GM11168 (cell line): ENCODE measurements around the gene SHANK3.

Experiments
- in situ Hi-C: fragments of 300-500 bp; cut with MboI; formaldehyde crosslinking; loops from one replicate; pipeline ENCODE4 v1.12.0; 2022; ENCODE audit warnings: low sequenced_read_pairs; ENCODE audit not compliant: unreplicated experiment

SHANK3 gene

DNA sequence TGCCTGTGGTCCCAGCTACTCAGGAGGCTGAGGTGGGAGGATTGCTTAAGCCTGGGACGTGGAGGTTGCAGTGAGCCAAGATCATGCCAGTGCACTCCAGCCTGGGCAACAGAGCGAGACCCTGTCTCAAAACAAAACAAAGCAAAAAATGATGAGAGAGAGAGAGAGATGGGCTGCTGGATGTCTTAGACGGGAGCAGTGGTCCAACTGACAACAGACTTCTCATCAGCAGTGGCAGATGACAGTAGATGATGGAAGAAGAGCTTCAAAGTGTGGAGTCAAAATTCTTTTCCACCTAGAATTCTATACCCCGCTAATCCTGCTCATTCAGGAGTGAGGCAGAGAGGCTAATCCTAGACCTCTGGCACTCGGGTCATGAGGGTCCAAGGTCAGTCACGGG is 36.4 kb downstream of the SHANK3 start:
- in situ Hi-C loops, result no loop called here

DNA sequence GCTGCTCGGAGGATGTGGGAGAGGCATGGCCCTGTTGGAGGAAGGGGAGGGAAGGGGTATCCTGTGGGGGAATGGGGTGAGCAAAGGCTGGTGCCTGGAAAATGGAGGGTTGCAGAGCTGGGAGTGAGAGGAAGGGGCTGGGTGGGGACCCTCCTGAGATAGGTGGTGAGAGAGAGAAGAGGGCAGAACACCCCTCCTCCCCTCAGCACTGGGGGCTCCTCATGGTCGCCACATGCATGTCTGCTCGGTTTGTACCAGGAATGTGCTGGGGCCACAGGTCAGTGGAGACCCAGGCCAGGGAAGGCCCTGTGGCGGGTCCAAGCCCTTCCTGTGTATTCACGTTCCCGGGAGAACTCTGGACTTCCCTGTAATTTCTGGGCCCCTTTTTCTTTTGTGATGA is 37.6 kb downstream of the SHANK3 start:
- in situ Hi-C loops, result no loop called here

DNA sequence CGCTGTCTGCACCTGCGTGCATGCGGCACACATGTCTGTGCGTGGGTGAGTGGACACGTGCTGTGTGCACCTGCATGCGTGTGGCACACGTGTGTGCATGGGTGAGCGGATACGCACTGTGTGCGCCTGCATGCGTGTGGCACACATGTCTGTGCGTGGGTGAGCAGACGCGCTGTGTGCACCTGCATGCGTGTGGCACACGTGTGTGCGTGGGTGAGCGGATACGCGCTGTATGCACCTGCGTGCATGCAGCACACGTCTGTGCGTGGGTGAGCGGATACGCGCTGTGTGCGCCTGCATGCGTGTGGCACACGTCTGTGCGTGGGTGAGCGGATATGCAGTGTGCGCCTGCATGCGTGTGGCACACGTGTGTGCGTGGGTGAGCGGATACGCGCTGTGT is 38.3 kb downstream of the SHANK3 start:
- in situ Hi-C loops, result no loop called here

- in situ Hi-C loops, result no loop called here
Measured at GRCh38 chr22:50711446-50712340, 39.1 kb downstream of the SHANK3 start.

- in situ Hi-C loops, result no loop called here
Measured at GRCh38 chr22:50712341-50713007, 39.9 kb downstream of the SHANK3 start.

DNA sequence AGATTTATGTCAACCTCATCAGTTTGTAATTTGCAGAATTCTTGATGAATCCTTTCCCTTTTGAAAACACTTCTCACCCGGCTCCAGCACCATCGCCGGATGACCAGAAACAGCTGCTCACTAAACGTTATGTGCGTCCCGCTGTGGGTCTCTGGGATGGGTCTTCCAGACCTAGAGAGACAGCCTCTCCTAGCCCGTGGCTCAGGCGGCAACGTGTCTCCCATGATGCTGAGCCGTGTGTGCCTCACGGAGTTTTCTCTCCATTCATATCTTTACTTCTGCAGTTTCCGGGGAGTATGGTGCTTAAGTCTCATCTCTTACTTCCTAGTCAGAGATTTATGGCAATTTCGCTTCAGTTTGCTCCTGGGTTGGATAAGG is 40.4 kb downstream of the SHANK3 start:
- in situ Hi-C loops, result no loop called here

- in situ Hi-C loops, result no loop called here
Measured at GRCh38 chr22:50713571-50714056, 41.0 kb downstream of the SHANK3 start.

GRCh38 chr22:50714150-50714549 is 41.5 kb downstream of the SHANK3 start:
- in situ Hi-C loops, result no loop called here

- in situ Hi-C loops, result no loop called here
Measured at GRCh38 chr22:50714631-50715179, 42.1 kb downstream of the SHANK3 start.

- in situ Hi-C loops, result no loop called here
Measured at GRCh38 chr22:50715250-50715649, 42.6 kb downstream of the SHANK3 start.

- in situ Hi-C loops, result no loop called here
Measured at GRCh38 chr22:50715776-50716175, 43.2 kb downstream of the SHANK3 start.

DNA sequence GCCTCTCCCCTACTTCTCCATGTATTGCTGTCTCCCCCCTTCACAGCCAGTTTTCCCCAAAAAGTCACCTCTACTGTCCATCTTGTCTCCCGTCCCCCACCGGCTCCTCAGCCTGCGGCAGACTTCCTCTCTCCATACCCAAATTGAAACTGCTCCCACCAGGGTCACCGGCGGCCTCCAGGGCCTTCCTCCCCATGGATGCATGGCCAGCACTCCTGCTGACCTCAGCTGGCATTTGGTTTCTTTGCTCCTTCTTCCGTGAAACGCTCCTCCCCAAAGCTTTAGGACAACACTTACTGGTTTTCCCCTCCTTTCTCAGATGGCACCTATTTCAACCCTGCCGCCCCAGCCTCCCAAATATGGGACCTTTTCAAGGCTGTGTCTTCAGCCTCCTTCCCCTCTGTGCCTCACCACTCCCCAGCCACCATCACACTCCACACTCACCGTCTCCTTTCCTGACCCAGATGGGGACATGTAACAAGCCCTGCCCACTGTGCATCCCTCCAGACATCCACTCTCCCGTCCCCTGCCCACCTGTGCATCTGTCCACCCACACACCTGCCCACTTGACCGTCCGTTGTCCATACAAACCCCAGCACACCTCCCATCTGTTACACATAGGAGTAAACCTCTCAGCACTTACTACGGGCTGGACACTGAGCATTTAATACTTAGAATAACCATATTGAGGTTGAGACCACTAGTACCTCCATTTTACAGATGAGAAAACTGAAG is 43.8 kb downstream of the SHANK3 start:
- in situ Hi-C loops, result no loop called here

DNA sequence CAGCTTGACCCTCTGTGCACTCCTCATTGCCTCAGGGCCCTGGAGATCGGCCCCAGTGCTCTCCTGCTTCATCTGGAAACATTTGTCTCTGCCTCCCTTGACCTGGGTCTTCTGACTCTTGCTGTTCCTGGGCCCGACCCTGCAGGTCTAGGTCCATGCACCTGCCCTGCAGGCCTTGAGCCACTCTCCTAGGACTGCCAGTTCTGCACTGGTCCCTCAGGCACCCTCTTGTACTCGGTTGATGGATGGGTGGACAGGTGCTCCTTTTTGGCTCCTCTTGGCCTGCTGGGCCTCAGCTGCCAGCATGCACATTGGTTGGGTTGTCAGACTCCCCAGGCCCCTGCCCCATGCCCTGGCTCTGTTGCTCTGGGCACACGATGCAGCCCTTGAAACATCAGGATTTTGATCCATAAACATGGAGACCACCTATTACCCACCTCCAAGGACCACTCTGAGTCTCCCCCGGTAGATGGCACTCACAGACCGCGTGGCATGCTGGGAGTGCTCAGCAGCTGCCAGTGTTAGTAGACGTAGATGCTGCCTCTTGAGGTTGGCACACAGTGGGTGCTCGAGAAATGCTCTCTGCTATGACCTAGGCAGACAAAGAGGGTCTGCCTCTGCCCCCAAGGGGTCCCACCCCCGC is 45.2 kb downstream of the SHANK3 start:
- in situ Hi-C loops, result no loop called here

DNA sequence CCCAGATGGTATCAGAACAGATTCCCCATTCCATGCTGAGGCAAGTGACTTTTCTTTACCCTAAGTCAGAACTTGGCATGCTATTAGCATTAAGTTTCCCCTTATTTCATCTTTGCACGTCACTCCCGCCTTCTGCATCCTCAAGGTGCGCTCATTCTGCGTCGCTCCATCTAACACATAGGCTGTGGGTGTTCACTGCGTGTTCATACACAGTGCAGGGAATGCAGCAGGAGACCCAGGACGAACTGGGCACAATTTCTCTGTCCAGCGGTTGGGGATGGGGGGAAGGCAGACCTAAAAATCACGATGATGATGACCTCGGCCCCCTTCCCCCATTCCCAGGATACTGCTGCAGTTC is 45.7 kb downstream of the SHANK3 start:
- in situ Hi-C loops, result no loop called here

DNA sequence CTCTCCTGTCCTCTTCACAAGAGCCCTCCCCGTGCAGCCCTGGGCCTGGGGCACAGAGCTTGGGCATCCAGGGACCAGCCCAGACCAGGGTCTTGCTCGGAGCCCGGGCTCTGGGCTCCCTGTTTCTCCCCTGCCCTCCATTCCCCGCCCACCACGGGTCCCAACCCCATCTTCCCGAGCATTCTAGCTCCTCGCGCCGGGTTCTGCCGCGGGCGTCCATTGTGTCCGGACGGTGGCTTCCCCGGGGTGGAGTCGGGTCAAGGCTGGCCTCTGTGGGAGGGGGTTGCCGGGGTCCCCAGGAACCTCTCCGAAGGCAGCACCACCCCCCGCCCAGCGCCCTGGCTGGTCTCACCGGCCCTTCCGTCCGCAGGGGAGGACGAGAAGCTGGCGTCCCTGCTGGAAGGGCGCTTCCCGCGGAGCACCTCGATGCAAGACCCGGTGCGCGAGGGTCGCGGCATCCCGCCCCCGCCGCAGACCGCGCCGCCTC is 47.2 kb downstream of the SHANK3 start:
- in situ Hi-C loops, result no loop called here

DNA sequence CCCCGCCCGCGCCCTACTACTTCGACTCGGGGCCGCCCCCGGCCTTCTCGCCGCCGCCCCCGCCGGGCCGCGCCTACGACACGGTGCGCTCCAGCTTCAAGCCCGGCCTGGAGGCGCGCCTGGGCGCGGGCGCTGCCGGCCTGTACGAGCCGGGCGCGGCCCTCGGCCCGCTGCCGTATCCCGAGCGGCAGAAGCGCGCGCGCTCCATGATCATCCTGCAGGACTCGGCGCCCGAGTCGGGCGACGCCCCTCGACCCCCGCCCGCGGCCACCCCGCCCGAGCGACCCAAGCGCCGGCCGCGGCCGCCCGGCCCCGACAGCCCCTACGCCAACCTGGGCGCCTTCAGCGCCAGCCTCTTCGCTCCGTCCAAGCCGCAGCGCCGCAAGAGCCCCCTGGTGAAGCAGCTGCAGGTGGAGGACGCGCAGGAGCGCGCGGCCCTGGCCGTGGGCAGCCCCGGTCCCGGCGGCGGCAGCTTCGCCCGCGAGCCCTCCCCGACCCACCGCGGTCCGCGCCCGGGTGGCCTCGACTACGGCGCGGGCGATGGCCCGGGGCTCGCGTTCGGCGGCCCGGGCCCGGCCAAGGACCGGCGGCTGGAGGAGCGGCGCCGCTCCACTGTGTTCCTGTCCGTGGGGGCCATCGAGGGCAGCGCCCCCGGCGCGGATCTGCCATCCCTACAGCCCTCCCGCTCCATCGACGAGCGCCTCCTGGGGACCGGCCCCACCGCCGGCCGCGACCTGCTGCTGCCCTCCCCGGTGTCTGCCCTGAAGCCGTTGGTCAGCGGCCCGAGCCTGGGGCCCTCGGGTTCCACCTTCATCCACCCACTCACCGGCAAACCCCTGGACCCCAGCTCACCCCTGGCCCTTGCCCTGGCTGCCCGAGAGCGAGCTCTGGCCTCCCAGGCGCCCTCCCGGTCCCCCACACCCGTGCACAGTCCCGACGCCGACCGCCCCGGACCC is 48.0 kb downstream of the SHANK3 start:
- in situ Hi-C loops, result no loop called here

- in situ Hi-C loops, result no loop called here
Measured at GRCh38 chr22:50721257-50721844, 48.7 kb downstream of the SHANK3 start.

DNA sequence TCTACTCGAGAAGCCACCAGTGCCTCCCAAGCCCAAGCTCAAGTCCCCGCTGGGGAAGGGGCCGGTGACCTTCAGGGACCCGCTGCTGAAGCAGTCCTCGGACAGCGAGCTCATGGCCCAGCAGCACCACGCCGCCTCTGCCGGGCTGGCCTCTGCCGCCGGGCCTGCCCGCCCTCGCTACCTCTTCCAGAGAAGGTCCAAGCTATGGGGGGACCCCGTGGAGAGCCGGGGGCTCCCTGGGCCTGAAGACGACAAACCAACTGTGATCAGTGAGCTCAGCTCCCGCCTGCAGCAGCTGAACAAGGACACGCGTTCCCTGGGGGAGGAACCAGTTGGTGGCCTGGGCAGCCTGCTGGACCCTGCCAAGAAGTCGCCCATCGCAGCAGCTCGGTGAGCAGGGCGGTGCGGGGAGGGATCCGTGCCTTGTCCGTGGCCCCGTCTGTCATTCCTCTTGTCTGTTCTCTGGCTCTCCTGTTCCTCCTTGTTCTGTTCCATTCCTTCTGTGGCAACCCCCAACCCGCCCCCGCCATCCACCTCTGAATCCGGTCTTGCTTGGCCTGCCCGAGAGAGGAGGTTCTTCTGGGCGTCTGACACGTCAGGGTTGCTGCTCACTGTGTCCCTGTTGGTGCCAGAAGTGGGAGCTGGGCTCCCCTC is 49.6 kb downstream of the SHANK3 start:
- in situ Hi-C loops, result no loop called here
